Measurements from ENCODE around the gene DOCK2. TPM values are rescaled to one million over a fixed set of nuclear protein-coding genes. Genes with fewer than 3 reads are reported as not detected.

The DOCK2 gene
- polyA plus RNA-seq, 1 experiment = 1.6 TPM

DNA sequence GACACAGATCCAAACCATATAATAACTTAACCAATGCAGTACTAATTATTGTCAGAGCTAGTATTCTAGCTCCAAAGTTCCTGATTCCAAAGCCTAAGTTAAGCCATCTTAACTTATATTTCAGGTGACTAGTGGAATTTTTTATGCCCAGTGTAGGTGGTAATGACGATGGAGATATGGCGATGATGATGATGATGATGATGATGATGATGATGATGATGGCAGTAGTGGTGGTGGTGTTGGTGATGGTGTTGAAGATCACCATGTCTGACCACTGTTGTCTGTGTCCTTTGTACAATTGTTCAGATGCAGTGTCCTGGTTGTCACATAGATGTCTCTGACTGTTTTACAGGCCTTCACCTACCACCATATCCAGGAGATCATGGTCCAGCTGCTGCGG is 203.3 kb downstream of the DOCK2 start:
- no peak for TF ChIP-seq CTCF (IDR thresholded peaks at IDR 0.05; ENCODE audit: low read depth, low read length)
- DNase-seq (ENCODE audit: low read depth, low spot score) = no peak
- H3K27ac ChIP-seq (ENCODE audit: low read depth, low read length) = no peak overlapping the region
- no peaks in the 10 kb centered on the region for H3K27me3 ChIP-seq (ENCODE audit: control insufficient read depth, insufficient read depth, low read length)
- H3K4me3 ChIP-seq (ENCODE audit: low read depth, low read length) = no peak overlapping the region
- POLR2A ChIA-PET = no interaction called here
- CTCF ChIA-PET = no interaction called here
- H3K9me3 ChIP-seq (ENCODE audit: control insufficient read depth, insufficient read depth, low read length) = no peaks in the 10 kb centered on the region

- CTCF ChIA-PET = no interaction called here
- POLR2A ChIA-PET = no interaction called here
- Histone ChIP-seq H3K27me3 (ENCODE audit: control insufficient read depth, insufficient read depth, low read length) (no peaks in the 10 kb centered on the region), H3K9me3 (ENCODE audit: control insufficient read depth, insufficient read depth, low read length) (no peaks in the 10 kb centered on the region), H3K27ac (ENCODE audit: low read depth, low read length) (no peak overlapping the region), H3K4me3 (ENCODE audit: low read depth, low read length) (no peak overlapping the region)
- TF ChIP-seq CTCF (IDR thresholded peaks at IDR 0.05; ENCODE audit: low read depth, low read length) = no peak
- DNase-seq (ENCODE audit: low read depth, low spot score) = no peak
These were observed 205.6 kb downstream of the DOCK2 start for GRCh38 chr5:169842699-169843098.

DNA sequence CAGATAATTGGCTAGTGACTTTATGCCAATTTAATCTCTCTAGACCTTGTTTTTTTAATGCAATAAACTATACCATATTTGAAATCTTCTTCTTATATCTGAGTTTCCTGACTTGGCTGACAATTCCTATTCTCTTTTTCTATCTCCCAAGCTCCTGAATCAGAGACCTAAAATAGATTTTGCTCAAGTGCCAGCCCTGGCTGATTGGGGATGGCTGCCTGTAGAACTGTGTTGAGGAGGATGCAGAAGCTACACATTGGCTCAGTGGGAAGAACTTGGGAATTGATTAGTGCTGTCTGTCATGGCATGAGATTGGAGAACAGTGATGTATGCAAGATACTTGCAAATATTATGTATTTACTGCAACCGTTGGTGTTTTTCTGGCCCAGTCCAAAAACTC is 210.4 kb downstream of the DOCK2 start:
- POLR2A ChIA-PET = no interaction called here
- H3K4me3 ChIP-seq (ENCODE audit: low read depth, low read length) = no peak overlapping the region
- no peak for TF ChIP-seq CTCF (IDR thresholded peaks at IDR 0.05; ENCODE audit: low read depth, low read length)
- no peak for DNase-seq (ENCODE audit: low read depth, low spot score)
- CTCF ChIA-PET = interaction anchor here (0.9 kb wide), 1 partner anchor 133 kb away, joined by 6 read pairs; the partner anchor contains the start of gene INSYN2B
- no peak overlapping the region for H3K27ac ChIP-seq (ENCODE audit: low read depth, low read length)
- H3K27me3 ChIP-seq (ENCODE audit: control insufficient read depth, insufficient read depth, low read length) = no peaks in the 10 kb centered on the region
- H3K9me3 ChIP-seq (ENCODE audit: control insufficient read depth, insufficient read depth, low read length) = peaks cover 13% of the 10 kb centered on the region; the same call in 1 of the 2 replicates

- CTCF ChIA-PET = interaction anchor here (0.9 kb wide), 1 partner anchor 132 kb away, joined by 5 read pairs; the partner anchor contains the start of gene INSYN2B
- TF ChIP-seq CTCF (IDR thresholded peaks at IDR 0.05; ENCODE audit: low read depth, low read length) = no peak
- POLR2A ChIA-PET = no interaction called here
These were observed 211.2 kb downstream of the DOCK2 start for GRCh38 chr5:169848271-169848670.

GRCh38 chr5:169848792-169849191 is 211.7 kb downstream of the DOCK2 start:
- H3K4me3 ChIP-seq (ENCODE audit: low read depth, low read length) = no peak overlapping the region
- no peak for TF ChIP-seq CTCF (IDR thresholded peaks at IDR 0.05; ENCODE audit: low read depth, low read length)

More at GRCh38 chr5:169848271-169848670, 211.2 kb downstream of the DOCK2 start:
- Histone ChIP-seq H3K27me3 (ENCODE audit: control insufficient read depth, insufficient read depth, low read length) (no peaks in the 10 kb centered on the region), H3K27ac (ENCODE audit: low read depth, low read length) (no peak overlapping the region), H3K4me3 (ENCODE audit: low read depth, low read length) (no peak overlapping the region), H3K9me3 (ENCODE audit: control insufficient read depth, insufficient read depth, low read length) (peaks cover 13% of the 10 kb centered on the region; the same call in 1 of the 2 replicates)
- no peak for DNase-seq (ENCODE audit: low read depth, low spot score)

More at GRCh38 chr5:169848792-169849191, 211.7 kb downstream of the DOCK2 start:
- H3K9me3 ChIP-seq (ENCODE audit: control insufficient read depth, insufficient read depth, low read length) = peaks cover 13% of the 10 kb centered on the region; the same call in 1 of the 2 replicates
- H3K27ac ChIP-seq (ENCODE audit: low read depth, low read length) = no peak overlapping the region
- DNase-seq (ENCODE audit: low read depth, low spot score) = no peak
- ChIA-PET CTCF (interaction anchor here (0.9 kb wide), 1 partner anchor 131 kb away, joined by 5 read pairs; the partner anchor contains the start of gene INSYN2B), POLR2A (no interaction called here)
- H3K27me3 ChIP-seq (ENCODE audit: control insufficient read depth, insufficient read depth, low read length) = no peaks in the 10 kb centered on the region

Data from AG04450 (cell line).